ENCODE results near the gene PALM2AKAP2. TPM values are rescaled to one million over a fixed set of nuclear protein-coding genes. Genes with fewer than 3 reads are reported as not detected.

PALM2AKAP2 gene
- total RNA-seq, 4 donors from 2014 or later: 2.0 to 8.2 (median 3.6) TPM

DNA sequence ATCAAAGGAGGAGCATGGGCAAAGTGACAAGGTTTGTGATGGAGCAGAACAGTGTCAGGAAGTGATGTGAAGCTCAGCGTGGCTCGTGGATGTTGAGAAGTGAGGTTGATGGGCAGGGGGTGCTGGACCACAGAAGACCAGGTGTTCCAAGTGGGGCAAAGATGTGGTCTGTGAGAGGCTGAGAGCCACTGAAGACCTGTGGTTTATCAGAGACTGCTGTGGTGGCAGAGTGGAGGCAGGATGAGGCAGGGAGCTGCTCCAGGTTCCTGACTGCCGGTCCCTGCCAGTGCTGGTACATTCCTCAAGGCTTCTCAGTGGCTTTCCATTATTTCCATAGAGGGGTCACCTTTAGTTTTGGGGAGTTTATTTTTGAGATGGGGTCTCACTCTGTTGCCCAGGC is 19.1 kb downstream of the PALM2AKAP2 start:
- Histone ChIP-seq H3K27me3 (no peaks in the 10 kb centered on the region), H3K9me3 (no peaks in the 10 kb centered on the region), H3K27ac (peak overlapping the region in 2 of 4 donors; percentile 24 to 31), H3K4me1 (peaks cover 0 to under 1% (median 0%) of the 10 kb centered on the region in 3 donors), H3K4me3 (no peak overlapping the region), H3K36me3 (no peaks in the 10 kb centered on the region)
- ATAC-seq: no peak
- 63 to 100% methylated on average over 1 of the region's 3 CpGs for WGBS, 2 donors (ENCODE audit: low coverage in 1 of 2)
- TF ChIP-seq POLR2AphosphoS5 (IDR thresholded peaks at IDR 0.05): no peak
- TF ChIP-seq EP300 (IDR thresholded peaks at IDR 0.05): no peak
- no peak for TF ChIP-seq POLR2A (IDR thresholded peaks at IDR 0.05)
- no peak for TF ChIP-seq CTCF (IDR thresholded peaks at IDR 0.05)

- Histone ChIP-seq H3K27me3 (no peaks in the 10 kb centered on the region), H3K27ac (peak overlapping the region in 1 of 4 donors; percentile 24), H3K4me1 (peaks cover 0 to 2% (median 0%) of the 10 kb centered on the region in 3 donors), H3K4me3 (no peak overlapping the region), H3K9me3 (no peaks in the 10 kb centered on the region), H3K36me3 (no peaks in the 10 kb centered on the region)
- ATAC-seq: no peak
- TF ChIP-seq POLR2A (IDR thresholded peaks at IDR 0.05): no peak
- TF ChIP-seq EP300 (IDR thresholded peaks at IDR 0.05): no peak
- TF ChIP-seq POLR2AphosphoS5 (IDR thresholded peaks at IDR 0.05): no peak
- WGBS, 2 donors (ENCODE audit: low coverage in 1 of 2): 0 to 6% methylated on average over 1 to 2 of the region's 2 CpGs
Observed at GRCh38 chr9:109799792-109800191, 19.8 kb downstream of the PALM2AKAP2 start.

- TF ChIP-seq POLR2A (IDR thresholded peaks at IDR 0.05): no peak
- no peak for TF ChIP-seq EP300 (IDR thresholded peaks at IDR 0.05)
- TF ChIP-seq POLR2AphosphoS5 (IDR thresholded peaks at IDR 0.05): no peak
- no peak for TF ChIP-seq CTCF (IDR thresholded peaks at IDR 0.05)
- H3K36me3 ChIP-seq: no peaks in the 10 kb centered on the region
- no peaks in the 10 kb centered on the region for H3K9me3 ChIP-seq
- no peak overlapping the region for H3K27ac ChIP-seq
- H3K4me3 ChIP-seq: no peak overlapping the region
- no peak for ATAC-seq
- no peaks in the 10 kb centered on the region for H3K27me3 ChIP-seq
- H3K4me1 ChIP-seq: peaks cover 0 to 9% (median 0%) of the 10 kb centered on the region in 3 donors
- 48 to 86% methylated on average over 1 of the region's 1 CpG for WGBS, 2 donors (ENCODE audit: low coverage in 1 of 2)
Observed at GRCh38 chr9:109801484-109801883, 21.5 kb downstream of the PALM2AKAP2 start.

DNA sequence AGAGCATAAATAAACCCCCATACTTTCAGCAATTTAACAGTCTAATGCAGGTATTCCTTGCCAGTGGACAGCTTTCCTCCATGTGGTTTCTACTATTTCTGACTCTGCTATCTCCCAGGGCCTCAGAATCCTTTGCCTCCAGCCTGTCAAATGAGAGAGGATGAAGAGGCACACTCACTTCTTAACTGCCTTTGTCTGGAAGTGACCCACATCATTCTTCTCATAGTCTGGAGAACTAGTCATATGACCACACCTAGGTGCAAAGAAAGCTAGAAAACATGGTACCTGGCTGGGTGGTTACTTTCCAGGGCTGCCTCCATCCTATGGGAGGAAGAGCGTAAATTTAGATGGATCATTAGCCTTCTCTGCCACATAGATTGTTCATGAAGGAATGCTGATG is 22.5 kb downstream of the PALM2AKAP2 start:
- TF ChIP-seq CTCF (IDR thresholded peaks at IDR 0.05) (no peak), EP300 (IDR thresholded peaks at IDR 0.05) (no peak), POLR2A (IDR thresholded peaks at IDR 0.05) (no peak), POLR2AphosphoS5 (IDR thresholded peaks at IDR 0.05) (no peak)
- Histone ChIP-seq H3K36me3 (no peaks in the 10 kb centered on the region), H3K27me3 (no peaks in the 10 kb centered on the region), H3K4me3 (no peak overlapping the region), H3K4me1 (peaks cover 0 to 9% (median 0%) of the 10 kb centered on the region in 3 donors), H3K27ac (no peak overlapping the region), H3K9me3 (no peaks in the 10 kb centered on the region)
- ATAC-seq: no peak
- WGBS, 2 donors (ENCODE audit: low coverage in 1 of 2): 67 to 82% methylated on average over 1 of the region's 1 CpG

DNA sequence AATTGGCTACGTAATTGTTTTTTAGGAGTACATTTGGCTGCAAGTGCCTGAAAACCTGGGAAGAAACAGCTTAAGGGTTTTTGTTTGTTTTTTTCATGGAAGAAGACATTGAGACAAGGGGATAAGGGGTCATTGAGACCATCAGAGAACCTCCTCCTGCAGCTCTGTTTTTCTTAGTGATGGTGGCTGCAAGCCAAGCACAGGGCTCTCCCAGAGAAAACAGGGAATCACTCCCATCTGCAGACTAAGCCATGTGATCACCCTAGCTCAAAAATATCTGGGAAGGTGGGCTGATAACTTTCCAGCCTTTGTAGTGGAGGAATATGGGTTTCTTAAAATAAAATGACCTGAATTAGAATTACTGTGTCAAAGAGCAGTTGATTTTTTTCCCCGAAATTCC is 25.1 kb downstream of the PALM2AKAP2 start:
- TF ChIP-seq EP300 (IDR thresholded peaks at IDR 0.05) (no peak), POLR2A (IDR thresholded peaks at IDR 0.05) (no peak), POLR2AphosphoS5 (IDR thresholded peaks at IDR 0.05) (no peak), CTCF (IDR thresholded peaks at IDR 0.05) (no peak)
- Histone ChIP-seq H3K9me3 (peaks cover 0 to 10% (median 0%) of the 10 kb centered on the region in 3 donors), H3K27me3 (no peaks in the 10 kb centered on the region), H3K4me1 (peaks cover 0 to 9% (median 0%) of the 10 kb centered on the region in 3 donors), H3K4me3 (no peak overlapping the region), H3K36me3 (no peaks in the 10 kb centered on the region), H3K27ac (no peak overlapping the region)
- 56 to 64% methylated on average over 2 of the region's 2 CpGs for WGBS, 2 donors (ENCODE audit: low coverage in 1 of 2)
- no peak for ATAC-seq
